HepG2 (cell line): Measurements from ENCODE around the gene RPL41. TPM values are rescaled to one million over a fixed set of nuclear protein-coding genes. Genes with fewer than 3 reads are reported as not detected.
A peak's percentile ranks its signal among the peaks of the same experiment; 100 is the strongest.

ENCODE experiments used
- EZH2 ChIP-seq: conservative IDR thresholded peaks from 2 replicates; pipeline ENCODE4 v1.6.1; 2012; ENCODE audit warnings: mild to moderate bottlenecking, low read depth, low read length, moderate library complexity
- FOXO1 ChIP-seq: sonication (generic); formaldehyde crosslinking; IDR thresholded peaks from 2 replicates; pipeline ENCODE4 v1.4.0; 2020; ENCODE audit warnings: missing genetic modification reagents
- KLF15 ChIP-seq: sonication (generic); formaldehyde crosslinking; IDR thresholded peaks from 2 replicates; pipeline ENCODE4 v1.8.1; 2023; ENCODE audit warnings: borderline replicate concordance, mild to moderate bottlenecking, inconsistent platforms, missing genetic modification reagents, mixed read lengths
- MLX ChIP-seq: IDR thresholded peaks from 2 replicates; pipeline ENCODE4 v1.6.1; 2016
- PRDM10 ChIP-seq: sonication (generic); formaldehyde crosslinking; IDR thresholded peaks from 2 replicates; pipeline ENCODE4 v1.4.0; 2020; ENCODE audit warnings: low read depth, missing genetic modification reagents
- SALL1 ChIP-seq: sonication (generic); formaldehyde crosslinking; IDR thresholded peaks from 2 replicates; pipeline ENCODE4 v1.8.0; 2022; ENCODE audit warnings: mild to moderate bottlenecking, missing genetic modification reagents
- SCMH1 ChIP-seq: sonication (generic); formaldehyde crosslinking; IDR thresholded peaks from 2 replicates; pipeline ENCODE4 v1.9.0; 2021; ENCODE audit warnings: missing genetic modification reagents, mild to moderate bottlenecking, borderline replicate concordance
- TERF1 ChIP-seq: sonication (generic); formaldehyde crosslinking; IDR thresholded peaks from 2 replicates; pipeline ENCODE4 v1.8.0; 2022; ENCODE audit warnings: mild to moderate bottlenecking, missing genetic modification reagents, moderate library complexity
- ZBED4 ChIP-seq: sonication (generic); formaldehyde crosslinking; IDR thresholded peaks from 2 replicates; pipeline ENCODE4 v1.4.0; 2020; ENCODE audit warnings: missing genetic modification reagents, borderline replicate concordance
- ZFP37 ChIP-seq: sonication (generic); formaldehyde crosslinking; IDR thresholded peaks from 2 replicates; pipeline ENCODE4 v1.4.0; 2020; ENCODE audit warnings: missing genetic modification reagents, borderline replicate concordance
- ZFP62 ChIP-seq: sonication (generic); formaldehyde crosslinking; IDR thresholded peaks from 2 replicates; pipeline ENCODE4 v1.4.0; 2020; ENCODE audit warnings: missing genetic modification reagents
- ZNF333 ChIP-seq: sonication (generic); formaldehyde crosslinking; IDR thresholded peaks from 2 replicates; pipeline ENCODE4 v1.4.0; 2020; ENCODE audit warnings: mild to moderate bottlenecking, missing genetic modification reagents, borderline replicate concordance
- ZNF460 ChIP-seq: sonication (generic); formaldehyde crosslinking; IDR thresholded peaks from 2 replicates; pipeline ENCODE4 v1.5.1; 2020; ENCODE audit warnings: missing genetic modification reagents, mild to moderate bottlenecking, borderline replicate concordance
- ZNF574 ChIP-seq: sonication (generic); formaldehyde crosslinking; IDR thresholded peaks from 2 replicates; pipeline ENCODE4 v1.4.0; 2020; ENCODE audit warnings: missing genetic modification reagents
- ZSCAN20 ChIP-seq: sonication (generic); formaldehyde crosslinking; IDR thresholded peaks from 2 replicates; pipeline ENCODE4 v1.4.0; 2020; ENCODE audit warnings: missing genetic modification reagents, mild to moderate bottlenecking, borderline replicate concordance
- polyA plus RNA-seq, 8 experiments: library from polyadenylated mRNA; depleted of rRNA in 3 of 8; stranded (reverse) in 7 of 8; unstranded in 1 of 8; fragments of >200 nt; fragmentation: Illumina TruSeq in 4 of 8; extraction: Trizol in 4 of 8; gene quantifications; 2 replicates each; pipeline versions ENCODE4 v1.2.1 to v1.2.3, GENCODE V29; 2011 to 2016; ENCODE audit warnings: low read depth in 4 of 8, missing spikeins in 1 of 8, mixed read lengths in 1 of 8; ENCODE audit not compliant: insufficient read depth in 1 of 8
- total RNA-seq, 5 experiments: library from RNA; depleted of rRNA; stranded (reverse); fragments of >200 nt; fragmentation: Illumina TruSeq; extraction: Trizol; gene quantifications; 2 replicates each; pipeline ENCODE4 v1.2.3, GENCODE V29; 2016; ENCODE audit warnings: low read depth in 1 of 5

RPL41 gene
- total and polyA plus RNA-seq, 2 of the 13 experiments (the other 11 are each of a cell fraction or from before 2014, with no cell fraction given): 4,012 to 7,670 TPM

- TF ChIP-seq ZBED4 (CRISPR knock-in tag) (no peak), EZH2 (no peak), TERF1 (no peak), ZFP62 (CRISPR knock-in tag) (no peak), ZNF460 (CRISPR knock-in tag) (no peak), ZNF333 (CRISPR knock-in tag) (no peak), FOXO1 (CRISPR knock-in tag) (no peak), KLF15 (CRISPR knock-in tag) (no peak), ZNF574 (CRISPR knock-in tag) (peak; percentile 90), SALL1 (CRISPR knock-in tag) (peak; percentile 13; the same call in 1 of the 2 replicates), ZFP37 (CRISPR knock-in tag) (no peak), MLX (CRISPR knock-in tag) (no peak), SCMH1 (no peak), PRDM10 (CRISPR knock-in tag) (no peak), ZSCAN20 (CRISPR knock-in tag) (no peak)
Observed at GRCh38 chr12:56157201-56158028, 41.0 kb downstream of the RPL41 start (continued).
